Suprapubic skin (tissue), 4 donors: ENCODE measurements around the gene HECW1. TPM values are rescaled to one million over a fixed set of nuclear protein-coding genes. Genes with fewer than 3 reads are reported as not detected.
"Not testable (repeated sequence)": the region's sequence is repeated elsewhere in the genome, so short reads cannot be mapped to it uniquely, and the experiment has no call there.

Source experiments
- DNase-seq, 2 donors: peaks; one replicate each; pipeline ENCODE4 v3.0.0-alpha.2; 2019; ENCODE audit warnings: low spot score in 2 of 2
- H3K27ac ChIP-seq: fragments of 200-600 bp; sonication (generic); one replicate; pipeline ENCODE4 v1.5.1; 2019
- H3K27me3 ChIP-seq: fragments of 200-600 bp; sonication (generic); one replicate; pipeline ENCODE4 v1.5.1; 2019
- H3K36me3 ChIP-seq: fragments of 200-600 bp; sonication (generic); one replicate; pipeline ENCODE4 v1.5.1; 2019
- H3K4me1 ChIP-seq: fragments of 200-600 bp; sonication (generic); one replicate; pipeline ENCODE4 v1.5.1; 2019
- H3K4me3 ChIP-seq: fragments of 200-600 bp; sonication (generic); one replicate; pipeline ENCODE4 v1.5.1; 2019; ENCODE audit warnings: mild to moderate bottlenecking
- H3K9me3 ChIP-seq: fragments of 200-600 bp; sonication (generic); one replicate; pipeline ENCODE4 v1.5.1; 2019
- CTCF ChIP-seq, 2 donors: fragments of 200-600 bp in 1 of 2; fragments of 450-650 bp in 1 of 2; sonication (generic) in 1 of 2; IDR thresholded peaks; one replicate each; pipeline ENCODE4 v1.5.1; 2016 to 2019; ENCODE audit warnings: antibody characterized with exemption in 2 of 2, mild to moderate bottlenecking in 1 of 2, moderate library complexity in 1 of 2
- EP300 ChIP-seq: sonication (generic); formaldehyde crosslinking; IDR thresholded peaks from one replicate; pipeline ENCODE4 v1.6.1; 2017; ENCODE audit warnings: antibody characterized with exemption
- POLR2A ChIP-seq, 2 donors: fragments of 450-650 bp; IDR thresholded peaks; one replicate each; pipeline ENCODE4 v1.6.1; 2017; ENCODE audit warnings: antibody characterized with exemption in 2 of 2, mild to moderate bottlenecking in 2 of 2, moderate library complexity in 2 of 2
- POLR2AphosphoS5 ChIP-seq, 3 donors: sonication (generic); formaldehyde crosslinking; IDR thresholded peaks; one replicate each; pipeline ENCODE4 v1.6.1; 2017; ENCODE audit warnings: antibody characterized with exemption in 3 of 3
- WGBS: methylation state at CpG from one replicate; pipeline ENCODE4 v1.1.5; 2018; 5-methylcytosine and 5-hydroxymethylcytosine counted together
- total RNA-seq, 4 donors: library from RNA; depleted of rRNA; stranded (reverse); fragments of >200 nt; gene quantifications; one replicate each; pipeline ENCODE4 v1.1.0, GENCODE V29; 2016

Gene HECW1
- total RNA-seq, result under 1 TPM in 3 of 4 donors, not detected in 1; 0.17 to 0.73 (median 0.32) TPM

- no peak for TF ChIP-seq CTCF (IDR thresholded peaks at IDR 0.05)
- TF ChIP-seq POLR2AphosphoS5 (IDR thresholded peaks at IDR 0.05), result no peak
- DNase-seq, result no peak
- WGBS, result 2% methylated on average over 23 of the region's 46 CpGs
- peaks cover 22% of the 10 kb centered on the region for H3K4me1 ChIP-seq
- no peak within 1 kb of the TSS for H3K27ac ChIP-seq
- H3K4me3 ChIP-seq, result peak within 1 kb of the TSS; percentile 47
- peaks cover 67% of the 10 kb centered on the region for H3K27me3 ChIP-seq
- no peaks in the 10 kb centered on the region for H3K9me3 ChIP-seq
- no peaks in the 10 kb centered on the region for H3K36me3 ChIP-seq
Measured at GRCh38 chr7:43112459-43112940, at the start of gene HECW1. Gene HECW1 (plus strand): TSS chr7:43112647. CDS start chr7:43243906, 131,259 bp downstream.

GRCh38 chr7:43071604-43072003 lies 40.8 kb upstream of the HECW1 start:
- Histone ChIP-seq H3K4me3 (no peak overlapping the region), H3K27ac (no peak overlapping the region), H3K9me3 (no peaks in the 10 kb centered on the region), H3K27me3 (peaks cover 2% of the 10 kb centered on the region), H3K4me1 (no peaks in the 10 kb centered on the region), H3K36me3 (no peaks in the 10 kb centered on the region)
- no peak for DNase-seq
- TF ChIP-seq POLR2AphosphoS5 (IDR thresholded peaks at IDR 0.05) (no peak), POLR2A (IDR thresholded peaks at IDR 0.05) (no peak), CTCF (IDR thresholded peaks at IDR 0.05) (no peak), EP300 (no peak)
- WGBS, result 50% methylated on average over 7 of the region's 7 CpGs

GRCh38 chr7:43072530-43072929 lies 39.9 kb upstream of the HECW1 start:
- DNase-seq, result no peak
- TF ChIP-seq POLR2AphosphoS5 (IDR thresholded peaks at IDR 0.05) (no peak), CTCF (IDR thresholded peaks at IDR 0.05) (no peak), POLR2A (IDR thresholded peaks at IDR 0.05) (no peak), EP300 (no peak)
- no peaks in the 10 kb centered on the region for H3K9me3 ChIP-seq
- no peaks in the 10 kb centered on the region for H3K36me3 ChIP-seq
- 66% methylated on average over 6 of the region's 6 CpGs for WGBS
- H3K27ac ChIP-seq, result no peak overlapping the region
- H3K27me3 ChIP-seq, result peaks cover 2% of the 10 kb centered on the region
- no peaks in the 10 kb centered on the region for H3K4me1 ChIP-seq
- no peak overlapping the region for H3K4me3 ChIP-seq

GRCh38 chr7:43073811-43074210 lies 38.6 kb upstream of the HECW1 start:
- DNase-seq, H3K36me3 ChIP-seq, H3K27me3 ChIP-seq, H3K9me3 ChIP-seq, H3K4me3 ChIP-seq, H3K4me1 ChIP-seq, H3K27ac ChIP-seq: not testable (repeated sequence)
- WGBS, result 92% methylated on average over 4 of the region's 4 CpGs

GRCh38 chr7:43076189-43076605 lies 36.2 kb upstream of the HECW1 start:
- Histone ChIP-seq H3K27ac (no peak overlapping the region), H3K4me3 (no peak overlapping the region), H3K36me3 (no peaks in the 10 kb centered on the region), H3K9me3 (no peaks in the 10 kb centered on the region), H3K27me3 (peaks cover 12% of the 10 kb centered on the region), H3K4me1 (no peaks in the 10 kb centered on the region)
- DNase-seq, result no peak
- TF ChIP-seq CTCF (IDR thresholded peaks at IDR 0.05) (no peak), POLR2A (IDR thresholded peaks at IDR 0.05) (no peak)
- WGBS, result 59% methylated on average over 5 of the region's 5 CpGs

- Histone ChIP-seq H3K9me3 (no peaks in the 10 kb centered on the region), H3K27me3 (peaks cover 12% of the 10 kb centered on the region), H3K4me1 (no peaks in the 10 kb centered on the region), H3K4me3 (no peak overlapping the region), H3K36me3 (no peaks in the 10 kb centered on the region), H3K27ac (no peak overlapping the region)
- TF ChIP-seq POLR2AphosphoS5 (IDR thresholded peaks at IDR 0.05), result no peak
- TF ChIP-seq POLR2A (IDR thresholded peaks at IDR 0.05), result no peak
- no peak for TF ChIP-seq EP300
- no peak for TF ChIP-seq CTCF (IDR thresholded peaks at IDR 0.05)
- 81% methylated on average over 14 of the region's 14 CpGs for WGBS
- no peak for DNase-seq
Measured at GRCh38 chr7:43076606-43077005, 35.8 kb upstream of the HECW1 start.
